Frontal cortex (tissue), 4 donors: ENCODE results near the gene CAMK2G. TPM values are rescaled to one million over a fixed set of nuclear protein-coding genes. Genes with fewer than 3 reads are reported as not detected.

Source experiments
- DNase-seq, 2 donors: peaks; one replicate each; pipeline ENCODE4 v3.0.0; 2012; ENCODE audit warnings: low spot score in 2 of 2
- FAIRE-seq: peaks from 2 replicates; lab custom pipeline; 2012; peaks lifted over from hg19 to GRCh38; lab: Jason Lieb, UNC
- total RNA-seq: library from RNA; depleted of rRNA; stranded (reverse); fragments of >200 nt; gene quantifications from one replicate; pipeline ENCODE4 v1.2.3, GENCODE V29; 2014
- donor health status: control.
- donor health status: control.
- donor health status: control.

The CAMK2G gene
- total RNA-seq, 1 donor from 2014 or later = 50.1 TPM

GRCh38 chr10:73782749-73783085 lies 91.6 kb downstream of the CAMK2G start:
- peak in 1 of 2 donors; percentile 8 for DNase-seq
- no peak for FAIRE-seq

- FAIRE-seq (no peak), DNase-seq (peak; percentile 84 to 88)
These were observed 92.2 kb downstream of the CAMK2G start, which contains the start of gene CHCHD1 for GRCh38 chr10:73781879-73782748. TSS of gene CHCHD1 (plus strand) at chr10:73782048. CDS start at chr10:73782076, 28 bp downstream.

- FAIRE-seq = no peak
- no peak for DNase-seq
These were observed 92.8 kb downstream of the CAMK2G start for GRCh38 chr10:73781548-73781878.

- FAIRE-seq (no peak), DNase-seq (no peak)
These were observed 93.4 kb downstream of the CAMK2G start for GRCh38 chr10:73780966-73781365.

GRCh38 chr10:73780301-73780700 lies 94.1 kb downstream of the CAMK2G start:
- no peak for DNase-seq
- FAIRE-seq = no peak

- DNase-seq (no peak), FAIRE-seq (no peak)
These were observed 94.7 kb downstream of the CAMK2G start for GRCh38 chr10:73779539-73780197.

GRCh38 chr10:73779018-73779417 lies 95.3 kb downstream of the CAMK2G start:
- FAIRE-seq (no peak), DNase-seq (no peak)

- no peak for FAIRE-seq
- DNase-seq = peak in 1 of 2 donors; percentile 31
These were observed 99.7 kb downstream of the CAMK2G start for GRCh38 chr10:73774637-73775036.

GRCh38 chr10:73773152-73773879 lies 101.0 kb downstream of the CAMK2G start:
- DNase-seq = no peak
- no peak for FAIRE-seq

GRCh38 chr10:73772281-73773151 lies 101.8 kb downstream of the CAMK2G start:
- FAIRE-seq (no peak), DNase-seq (peak; percentile 85 to 86)

- FAIRE-seq = no peak
- peak in 1 of 2 donors; percentile 27 for DNase-seq
These were observed 102.6 kb downstream of the CAMK2G start for GRCh38 chr10:73771722-73772280.

- FAIRE-seq = no peak
- no peak for DNase-seq
These were observed 105.0 kb downstream of the CAMK2G start for GRCh38 chr10:73769396-73769795.

- DNase-seq = no peak
- no peak for FAIRE-seq
These were observed 105.5 kb downstream of the CAMK2G start for GRCh38 chr10:73768881-73769280.

GRCh38 chr10:73765066-73765465 lies 109.3 kb downstream of the CAMK2G start:
- DNase-seq = no peak
- FAIRE-seq = no peak

- no peak for FAIRE-seq
- no peak for DNase-seq
These were observed 111.0 kb downstream of the CAMK2G start for GRCh38 chr10:73763343-73763742.

- FAIRE-seq (no peak), DNase-seq (no peak)
These were observed 111.4 kb downstream of the CAMK2G start for GRCh38 chr10:73762915-73763314.
